COLO668 (cell line): ENCODE measurements around the gene MXI1.
"Not testable (repeated sequence)": the region's sequence is repeated elsewhere in the genome, so short reads cannot be mapped to it uniquely, and the experiment has no call there.

Source experiments
- DNase-seq: peaks from one replicate; lab custom pipeline; 2025; ENCODE audit not compliant: unreplicated experiment; lab: John Stamatoyannopoulos, UW

MXI1 gene

DNA sequence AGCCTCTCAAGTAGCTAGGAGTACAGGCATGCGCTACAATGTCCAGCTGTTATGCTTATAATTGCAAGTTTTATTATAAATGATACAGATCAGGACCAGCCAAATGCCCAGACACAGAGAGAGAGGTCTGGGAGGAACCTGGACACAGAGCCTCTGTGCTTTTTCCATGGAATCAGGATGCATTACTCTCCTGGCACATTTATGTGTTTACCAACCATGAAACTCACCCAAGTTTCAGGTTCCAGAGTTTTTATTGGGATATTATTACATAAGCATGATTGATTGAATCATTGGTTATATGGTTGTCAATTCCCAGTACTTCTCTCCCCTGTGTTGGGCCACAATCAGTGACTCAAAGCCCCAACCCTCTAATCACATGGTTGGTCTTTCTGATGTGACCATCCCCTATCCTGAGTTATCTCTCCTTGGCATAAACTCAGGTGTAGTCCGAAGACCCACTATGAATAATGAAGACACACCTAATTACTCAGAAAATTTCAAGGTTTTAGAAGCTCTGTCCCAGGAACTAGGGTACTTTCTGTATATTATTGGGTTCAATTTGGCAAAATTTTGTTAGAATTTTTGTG, 30.6 kb downstream of the MXI1 start:
- DNase-seq = no peak

DNA sequence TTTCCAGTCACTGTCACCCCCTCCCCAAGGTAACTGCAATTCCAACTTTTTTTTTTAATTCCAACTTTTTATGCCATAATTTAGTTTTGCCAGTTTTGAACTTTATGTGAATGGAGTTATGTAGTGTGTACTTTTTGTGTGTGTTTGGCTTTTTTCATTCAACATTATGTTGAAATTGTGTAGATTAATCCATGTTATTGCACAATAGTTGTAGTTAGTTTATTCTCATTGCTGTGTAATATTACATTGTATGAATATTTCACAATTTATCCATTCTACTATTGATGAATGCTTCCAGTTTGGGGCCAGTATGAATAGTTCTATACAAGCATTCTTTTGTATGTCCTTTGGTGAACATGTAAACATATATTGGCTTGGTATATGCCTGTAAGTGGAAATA, 32.5 kb downstream of the MXI1 start:
- no peak for DNase-seq

DNA sequence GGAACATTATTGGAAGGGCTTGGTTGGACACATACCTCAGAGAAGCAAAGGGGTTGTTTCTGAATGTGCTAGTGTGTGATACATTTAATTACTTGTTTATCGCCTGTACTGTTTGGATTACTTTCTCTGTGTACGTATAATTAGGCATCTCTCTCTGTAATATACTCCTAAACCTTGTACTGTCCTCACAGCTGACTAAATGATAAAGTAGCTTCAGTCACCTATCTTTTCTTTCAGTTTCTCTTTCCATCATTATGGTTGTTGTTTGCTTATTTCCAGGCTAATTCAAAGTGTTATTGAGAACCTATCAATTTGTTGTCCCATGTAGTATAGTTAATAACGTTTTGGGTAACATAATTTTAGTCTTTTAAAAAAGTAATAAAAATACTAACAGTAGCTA, 34.0 kb downstream of the MXI1 start:
- DNase-seq = no peak

DNA sequence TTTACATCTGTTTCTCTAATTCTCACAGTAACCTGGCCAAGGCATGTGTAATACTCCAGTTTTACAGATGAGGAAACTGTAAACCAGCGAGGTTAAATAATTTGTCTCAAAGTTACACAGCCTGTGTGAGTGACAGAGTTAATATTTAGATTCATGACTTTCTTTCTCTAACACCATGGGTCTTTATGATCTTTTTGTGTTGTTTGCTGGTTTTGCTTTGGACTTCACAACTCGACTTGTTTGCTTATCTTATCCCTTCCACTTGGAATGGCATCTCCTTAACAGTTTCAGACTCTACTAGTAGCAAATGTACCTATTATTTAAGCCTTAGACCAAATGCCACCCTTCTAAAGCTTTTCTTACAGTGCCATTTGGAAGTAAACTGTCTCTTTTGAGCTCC, 34.4 kb downstream of the MXI1 start:
- no peak for DNase-seq

DNA sequence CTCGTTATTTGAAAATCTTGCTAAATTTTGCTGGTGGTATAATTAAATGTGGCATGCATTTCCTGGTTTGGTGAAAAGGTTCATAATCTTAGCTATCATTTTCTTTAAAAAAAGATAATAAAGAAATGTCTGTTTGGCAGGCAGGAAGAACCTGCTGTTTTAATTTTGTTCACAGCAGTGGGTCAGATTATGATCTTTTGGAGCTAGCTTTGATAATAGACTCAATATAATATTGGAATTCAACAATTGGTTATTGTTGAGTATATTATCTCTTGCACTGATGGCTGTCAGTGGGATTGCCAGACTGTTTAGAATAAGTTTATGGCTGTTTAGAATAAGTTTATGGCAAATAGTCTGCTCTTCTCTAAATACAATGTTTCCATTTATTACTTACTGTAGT, 35.1 kb downstream of the MXI1 start:
- DNase-seq = no peak

DNA sequence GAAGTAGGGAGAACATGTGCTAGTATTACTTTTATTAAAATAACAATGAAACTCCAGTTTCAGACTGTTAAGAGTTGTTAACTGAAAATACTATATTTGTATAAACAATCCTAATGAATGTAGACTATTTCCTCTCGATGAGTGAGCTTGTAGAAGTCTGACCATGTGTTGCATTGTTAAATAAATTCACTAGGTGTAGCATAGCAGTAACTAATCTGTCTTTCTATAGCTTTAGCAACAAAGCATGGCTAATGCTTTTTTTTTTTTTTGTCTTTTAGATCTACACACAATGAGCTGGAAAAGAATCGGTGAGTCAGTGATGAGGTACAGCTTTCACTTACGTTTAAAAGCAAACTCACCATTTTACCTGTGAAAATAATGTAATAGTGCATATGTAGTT, 37.1 kb downstream of the MXI1 start:
- no peak for DNase-seq

DNA sequence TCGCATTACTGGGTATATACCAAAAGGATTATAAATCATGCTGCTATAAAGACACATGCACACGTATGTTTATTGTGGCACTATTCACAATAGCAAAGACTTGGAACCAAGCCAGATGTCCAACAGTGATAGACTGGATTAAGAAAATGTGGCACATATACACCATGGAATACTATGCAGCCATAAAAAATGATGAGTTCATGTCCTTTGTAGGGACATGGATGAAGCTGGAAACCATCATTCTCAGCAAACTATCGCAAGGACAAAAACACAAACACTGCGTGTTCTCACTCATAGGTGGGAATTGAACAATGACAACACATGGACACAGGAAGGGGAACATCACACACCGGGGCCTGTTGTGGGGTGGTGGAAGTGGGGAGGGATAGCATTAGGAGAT, 40.4 kb downstream of the MXI1 start:
- not testable (repeated sequence) for DNase-seq

DNA sequence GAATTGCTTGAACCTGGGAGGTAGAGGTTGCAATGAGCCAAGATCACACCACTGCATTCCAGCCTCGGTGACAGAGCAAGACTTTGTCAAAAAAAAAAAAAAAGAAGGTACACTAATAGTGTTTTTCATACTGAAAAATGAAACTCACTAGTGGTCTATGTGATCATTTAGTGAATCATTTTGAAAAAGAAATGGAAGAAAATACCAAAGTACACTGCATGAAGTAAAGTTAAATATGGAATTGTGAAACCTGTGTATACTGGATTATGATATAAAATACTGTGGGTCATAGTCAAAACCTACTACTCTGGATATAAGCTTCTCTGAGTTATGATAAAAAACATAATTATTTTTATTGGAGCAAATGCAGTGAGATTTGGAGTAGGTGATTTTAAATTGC, 42.1 kb downstream of the MXI1 start:
- DNase-seq = not testable (repeated sequence)

DNA sequence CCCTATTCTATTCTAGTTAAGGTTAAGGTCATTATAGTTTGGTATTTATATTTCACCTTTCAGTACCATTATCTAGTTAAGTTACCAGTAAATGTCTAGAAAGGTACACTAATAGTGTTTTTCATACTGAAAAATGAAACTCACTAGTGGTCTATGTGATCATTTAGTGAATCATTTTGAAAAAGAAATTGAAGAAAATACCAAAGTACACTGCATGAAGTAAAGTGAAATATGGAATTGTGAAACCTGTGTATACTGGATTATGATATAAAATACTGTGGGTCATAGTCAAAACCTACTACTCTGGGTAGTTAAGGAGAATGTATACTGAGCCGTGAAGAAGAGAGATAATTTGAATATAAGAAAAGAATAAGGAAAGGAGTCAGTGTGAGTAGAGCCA, 44.0 kb downstream of the MXI1 start:
- not testable (repeated sequence) for DNase-seq

DNA sequence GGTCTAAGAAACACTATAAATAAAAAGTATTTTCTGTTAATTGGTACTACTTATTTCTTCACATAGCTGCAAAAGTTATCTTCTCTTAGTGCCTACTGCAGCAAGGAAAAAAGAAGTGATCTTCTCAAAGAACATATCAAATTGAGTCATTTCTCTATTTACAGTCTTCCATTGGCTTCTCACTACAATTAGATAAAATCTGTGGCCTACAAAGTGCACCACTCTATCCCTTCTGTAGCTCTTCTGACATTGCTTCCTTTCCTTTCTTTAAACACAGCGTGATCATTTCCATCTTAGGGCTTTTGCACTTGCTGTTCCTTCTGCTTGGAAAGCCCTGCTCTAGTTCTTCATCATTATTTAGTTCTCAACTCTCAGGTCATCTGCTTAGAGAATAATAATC, 44.7 kb downstream of the MXI1 start:
- DNase-seq = no peak

DNA sequence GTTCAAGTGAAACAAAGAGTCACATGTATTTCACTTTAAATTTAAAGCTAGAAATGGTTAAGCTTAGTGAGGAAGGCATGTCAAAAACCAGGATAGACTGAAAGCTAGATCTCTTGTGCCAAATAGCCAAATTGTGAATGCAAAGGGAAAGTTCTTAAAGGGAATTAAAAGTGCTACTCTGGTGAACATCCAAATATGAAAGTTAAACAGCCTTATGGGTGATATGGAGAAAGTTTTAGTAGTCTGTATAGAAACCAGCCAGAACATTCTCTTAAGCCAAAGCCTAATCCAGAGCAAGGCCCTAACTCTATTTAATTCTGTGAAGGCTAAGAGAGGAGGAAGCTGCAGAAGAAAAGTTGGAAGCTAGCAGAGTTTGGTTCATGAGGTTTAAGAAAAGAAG, 47.1 kb downstream of the MXI1 start:
- no peak for DNase-seq

DNA sequence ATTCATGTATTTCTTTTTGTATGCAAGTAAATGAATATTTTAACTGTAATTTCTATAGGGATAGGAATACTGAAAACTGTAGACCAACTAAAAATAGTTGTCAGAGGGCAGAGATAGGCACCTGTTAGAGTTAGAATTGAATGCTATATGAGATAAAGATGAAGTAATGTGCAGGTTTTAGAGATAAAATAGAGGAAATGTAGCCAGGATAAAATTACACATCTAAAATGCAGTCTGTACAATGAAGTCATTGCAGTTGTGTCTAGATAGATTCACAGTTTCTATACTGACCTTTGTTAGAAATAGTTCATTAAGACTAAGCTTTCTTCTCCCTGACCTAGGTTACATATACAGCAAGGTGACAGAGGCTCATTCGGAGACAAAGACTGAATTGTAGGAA, 51.1 kb downstream of the MXI1 start:
- no peak for DNase-seq

DNA sequence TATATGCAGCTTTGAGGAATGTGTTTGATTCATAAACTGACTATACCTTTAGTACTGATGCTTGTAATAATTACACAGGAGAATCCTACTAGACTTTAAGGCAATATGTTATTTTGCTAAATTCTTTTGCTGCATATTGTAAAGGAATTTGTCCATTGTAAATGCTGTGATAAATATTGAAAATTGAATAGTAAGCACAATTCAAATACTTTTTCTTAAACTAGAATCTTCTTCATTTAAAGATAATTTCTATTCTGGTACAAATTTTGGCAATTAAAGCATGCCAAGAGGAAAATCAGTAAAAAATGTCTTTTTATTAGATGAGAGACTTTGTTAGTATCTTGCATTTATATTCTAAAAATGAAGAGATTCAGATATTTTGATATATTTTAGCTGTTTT, 51.9 kb downstream of the MXI1 start:
- DNase-seq = no peak

DNA sequence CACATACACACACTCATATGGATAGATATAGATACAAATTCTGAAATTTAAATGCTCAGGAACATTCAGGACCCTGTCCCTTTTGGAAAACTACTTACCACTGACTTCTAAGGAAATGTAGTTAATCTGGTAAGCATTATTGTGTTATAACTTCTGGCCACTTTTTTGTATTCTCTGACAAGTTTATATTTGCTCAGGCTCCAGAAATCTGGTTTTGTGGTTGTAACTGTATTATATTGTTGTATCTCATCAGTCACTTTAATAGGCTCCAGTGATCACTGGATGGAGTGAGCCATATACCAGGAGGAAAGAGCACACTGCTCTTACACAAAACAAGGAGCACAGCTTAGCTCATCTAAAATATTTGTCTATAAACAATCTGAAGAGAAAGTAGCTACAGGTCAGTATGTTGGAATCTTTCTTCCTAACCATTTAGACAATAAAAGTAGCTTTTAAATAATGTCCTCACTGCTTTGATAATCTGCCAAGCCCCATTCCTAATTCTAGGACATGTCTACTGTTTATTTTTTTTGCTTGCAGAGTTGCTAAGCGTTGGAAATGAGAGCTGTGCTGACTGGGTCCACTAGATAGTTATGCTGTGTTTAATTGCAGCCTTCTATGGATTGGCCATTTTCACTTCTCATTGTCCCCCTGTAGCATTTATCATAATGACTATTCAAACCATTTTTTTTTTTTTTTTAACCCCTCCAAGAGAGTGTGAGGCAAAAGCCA, 53.5 kb downstream of the MXI1 start:
- no peak for DNase-seq

DNA sequence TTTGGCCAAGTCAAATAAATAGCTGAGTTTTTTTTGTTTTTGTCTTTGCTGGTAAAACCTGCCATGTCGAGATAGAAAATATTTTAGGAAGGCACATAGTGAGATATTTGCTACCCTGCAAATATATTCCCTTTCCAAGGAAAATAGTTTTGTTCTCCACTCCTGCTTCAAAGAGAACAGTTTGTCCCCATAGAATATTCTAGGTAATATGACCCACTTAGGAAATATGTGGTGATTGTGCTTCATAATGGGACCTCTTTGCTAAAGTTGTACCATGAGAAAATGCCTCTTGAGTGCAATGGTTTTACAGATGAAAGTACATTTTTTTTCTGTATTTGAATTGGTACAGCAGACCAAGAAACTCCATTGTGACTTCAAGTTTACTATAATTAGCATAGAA, 55.8 kb downstream of the MXI1 start:
- no peak for DNase-seq

DNA sequence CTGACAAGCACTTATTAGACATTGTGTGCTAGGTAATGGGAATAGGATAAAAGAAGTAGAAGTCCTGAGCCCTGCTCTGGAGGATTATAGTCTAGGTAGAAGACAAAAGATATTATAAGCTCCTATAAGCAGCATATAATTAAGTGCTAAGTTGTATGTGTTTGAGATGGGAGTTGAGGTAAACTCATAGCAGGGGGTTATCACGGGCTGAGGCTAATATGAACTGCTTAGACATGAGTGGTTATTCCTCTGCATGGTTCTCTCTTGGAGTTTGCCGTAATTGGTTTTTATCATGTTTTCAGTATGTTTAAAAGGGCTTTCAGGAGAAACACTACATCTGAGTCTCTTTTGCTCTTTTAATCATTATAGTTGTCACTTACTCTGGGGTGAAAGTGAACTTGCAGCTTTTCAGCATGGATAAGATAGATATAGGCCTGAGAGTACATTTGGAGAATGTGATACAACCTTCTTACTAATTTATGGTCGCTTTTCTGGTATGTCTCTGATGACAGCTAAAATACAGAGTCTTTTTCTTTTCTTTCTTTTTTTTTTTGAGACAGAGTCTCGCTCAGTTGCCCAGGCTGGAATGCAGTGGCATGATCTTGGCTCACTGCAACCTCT, 58.3 kb downstream of the MXI1 start:
- no peak for DNase-seq

DNA sequence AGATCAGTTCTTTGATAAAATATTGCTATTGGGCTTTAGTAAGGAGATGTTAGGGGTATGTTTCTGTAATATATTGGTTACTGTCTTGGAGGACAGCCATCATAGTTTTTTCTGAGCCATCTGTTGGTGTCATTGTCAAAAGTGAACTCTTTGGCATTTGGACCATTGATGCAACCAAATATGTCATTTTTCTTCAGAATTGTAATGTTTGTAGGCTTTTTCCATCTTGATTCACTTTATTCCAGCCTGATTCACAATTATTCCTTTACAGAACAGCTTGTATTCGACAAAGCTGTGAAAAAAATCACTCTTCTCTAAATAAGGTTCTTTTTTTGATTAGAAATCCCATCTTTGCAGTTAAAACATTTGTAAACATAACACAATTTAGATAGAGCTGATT, 59.9 kb downstream of the MXI1 start:
- DNase-seq = no peak

DNA sequence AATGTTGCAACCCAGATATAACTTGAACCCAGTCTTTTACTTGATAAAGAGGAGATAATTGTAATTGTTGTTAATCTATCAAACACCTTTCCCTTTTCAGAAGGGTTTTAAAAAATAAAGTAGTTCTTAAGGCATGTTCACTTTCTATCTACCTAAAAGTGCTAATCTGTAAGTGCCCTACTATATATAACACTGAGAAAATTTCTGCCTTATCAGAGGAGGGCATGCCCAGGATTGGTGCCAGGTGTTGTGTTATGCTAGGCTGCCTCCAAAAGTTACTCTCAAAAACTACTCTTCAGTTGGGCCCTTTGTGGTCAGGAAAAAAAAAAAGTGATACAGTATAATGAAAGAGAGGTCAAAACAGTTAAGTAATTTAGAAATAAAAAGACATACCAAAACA, 61.0 kb downstream of the MXI1 start:
- DNase-seq = no peak

DNA sequence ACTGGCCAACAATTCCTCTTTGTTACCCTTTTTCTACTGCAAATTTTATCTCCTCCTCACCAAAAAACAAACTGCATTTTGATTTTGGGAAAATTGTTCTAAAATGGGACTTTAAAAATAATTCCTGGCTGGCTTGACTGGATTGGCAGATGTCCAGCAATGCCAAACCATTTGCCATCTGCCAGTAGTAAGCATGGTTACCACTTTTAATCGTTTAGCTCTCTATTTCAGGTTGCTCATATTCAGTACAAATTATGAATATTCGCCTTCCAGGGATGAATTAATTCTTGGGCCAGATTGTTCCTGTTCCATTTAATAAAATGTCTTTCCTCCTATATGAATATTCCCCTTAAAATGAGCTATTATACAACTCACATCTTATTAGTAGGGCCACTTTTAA, 61.6 kb downstream of the MXI1 start:
- DNase-seq = no peak

DNA sequence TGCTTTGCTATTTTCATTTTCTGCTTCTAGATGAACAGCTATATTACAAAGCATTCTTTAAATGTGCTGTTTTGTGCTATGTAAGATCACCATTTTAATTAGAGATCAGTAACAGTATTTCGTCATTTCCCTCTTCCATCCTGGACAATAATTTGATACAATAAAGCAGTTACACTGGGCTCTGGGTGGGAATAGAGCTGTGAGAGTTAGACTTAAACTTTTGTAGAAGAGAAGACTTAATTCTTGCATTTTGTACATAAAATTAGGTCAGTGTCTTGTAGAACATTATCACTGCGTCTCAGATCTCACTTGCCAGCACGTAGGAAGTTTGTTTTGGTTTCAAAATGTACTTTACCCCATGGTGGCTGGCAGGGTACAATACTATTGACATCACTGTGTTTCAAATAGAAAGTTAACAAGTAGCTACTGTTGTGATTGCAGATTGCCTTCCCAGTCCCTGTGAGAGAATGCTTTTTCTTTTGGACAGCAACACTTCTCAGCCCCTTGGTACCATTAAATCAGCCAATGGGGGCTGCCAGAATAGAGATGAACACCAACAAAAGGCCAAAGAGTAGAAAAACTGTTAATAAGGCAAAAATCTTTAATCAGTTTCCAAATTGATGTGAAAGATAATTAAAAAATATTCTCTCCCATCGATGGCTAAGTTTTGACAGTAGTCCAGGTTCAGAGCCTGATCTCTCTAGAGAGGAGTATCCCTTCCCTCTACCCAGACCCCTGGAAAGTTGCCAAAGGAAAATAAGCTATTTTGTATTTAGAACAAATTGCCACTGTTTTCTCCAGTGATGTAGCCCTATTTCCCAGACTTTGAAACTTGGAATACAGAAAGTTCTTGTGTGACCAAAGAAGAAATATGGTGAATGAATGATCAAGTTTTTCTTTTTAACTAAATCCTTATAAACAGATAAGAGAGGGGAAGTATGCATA, 62.2 kb downstream of the MXI1 start:
- DNase-seq = no peak

DNA sequence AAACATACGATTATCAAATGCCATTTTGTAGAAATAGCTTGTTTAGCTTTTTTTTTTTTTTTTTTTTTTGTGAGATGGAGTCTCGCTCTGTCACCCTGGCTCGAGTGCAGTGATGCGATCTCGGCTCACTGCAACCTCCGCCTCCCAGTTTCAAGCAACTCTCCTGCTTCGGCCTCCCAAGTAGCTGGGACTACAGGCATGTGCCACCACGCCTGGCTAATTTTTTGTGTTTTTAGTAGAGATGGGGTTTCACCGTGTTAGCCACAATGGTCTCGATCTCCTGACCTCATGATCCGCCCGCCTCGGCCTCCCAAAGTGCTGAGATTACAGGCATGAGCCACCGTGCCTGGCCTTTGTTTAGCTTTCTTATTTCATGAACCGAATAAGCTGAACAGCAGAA, 65.6 kb downstream of the MXI1 start:
- DNase-seq = not testable (repeated sequence)

DNA sequence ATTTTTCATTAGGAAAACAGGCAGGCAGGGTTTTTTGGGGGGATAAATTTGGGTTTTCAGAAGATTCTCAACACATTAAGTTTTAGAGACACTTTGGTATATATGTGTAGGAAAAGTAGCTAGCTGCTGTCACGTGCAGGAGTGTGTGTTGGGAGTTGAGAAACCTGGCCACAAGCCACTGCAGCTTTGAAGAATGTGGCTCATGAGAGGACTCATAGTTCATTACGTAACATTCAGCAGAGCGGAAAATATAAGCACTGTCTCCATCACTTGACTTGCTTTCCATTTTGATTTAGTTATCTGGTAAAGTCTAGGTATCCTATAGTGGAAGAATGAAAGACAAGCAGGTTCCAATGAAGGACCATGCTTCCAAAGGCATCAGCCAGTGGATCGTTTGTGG, 66.1 kb downstream of the MXI1 start:
- no peak for DNase-seq
